ENCODE results near the gene AP4M1.
A peak's percentile ranks its signal among the peaks of the same experiment; 100 is the strongest.

AP4M1 gene

DNA sequence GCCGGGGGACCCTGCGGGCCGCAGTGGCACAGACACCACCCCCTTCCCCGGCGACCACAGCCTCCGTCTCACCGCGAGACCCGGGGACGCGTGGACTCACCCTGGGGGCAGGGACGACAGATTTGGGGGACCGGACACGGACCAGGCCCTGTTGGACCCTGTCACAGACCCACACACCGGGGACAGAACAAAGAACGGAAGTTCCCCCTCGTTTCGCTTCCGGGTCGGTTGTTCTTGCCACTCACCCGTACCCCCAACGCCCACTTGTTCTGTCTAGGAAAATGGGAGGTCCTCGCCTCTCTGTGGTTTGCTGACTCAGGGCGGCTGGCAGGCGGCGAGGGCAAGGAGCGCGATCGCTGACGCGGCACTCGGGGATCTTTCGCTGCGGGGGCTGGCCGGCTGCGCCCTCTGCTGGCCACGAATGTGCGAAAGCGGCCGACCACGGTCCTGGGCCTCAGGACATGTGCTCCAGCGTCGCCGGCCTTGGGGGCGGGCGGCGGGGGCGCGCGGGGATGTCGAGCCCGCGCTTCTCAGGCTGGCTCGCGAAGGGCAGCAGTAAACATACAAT, 19.8 kb upstream of the AP4M1 start, which contains the start of gene ZNF3:
Gene ZNF3 (minus strand): TSS at position 189 of the 568 bp plus-strand sequence. CDS start 4,366 bp downstream, outside the sequence.
- DNase-seq (ENCODE audit: low read depth): peak; percentile 97
- peak within 1 kb of the TSS; percentile 95 for H3K4me3 ChIP-seq (ENCODE audit: low read depth, low read length)

GRCh38 chr7:100082978-100083377, 18.5 kb upstream of the AP4M1 start:
- no peak for DNase-seq (ENCODE audit: low read depth)
- no peak overlapping the region for H3K4me3 ChIP-seq (ENCODE audit: low read depth, low read length)

DNA sequence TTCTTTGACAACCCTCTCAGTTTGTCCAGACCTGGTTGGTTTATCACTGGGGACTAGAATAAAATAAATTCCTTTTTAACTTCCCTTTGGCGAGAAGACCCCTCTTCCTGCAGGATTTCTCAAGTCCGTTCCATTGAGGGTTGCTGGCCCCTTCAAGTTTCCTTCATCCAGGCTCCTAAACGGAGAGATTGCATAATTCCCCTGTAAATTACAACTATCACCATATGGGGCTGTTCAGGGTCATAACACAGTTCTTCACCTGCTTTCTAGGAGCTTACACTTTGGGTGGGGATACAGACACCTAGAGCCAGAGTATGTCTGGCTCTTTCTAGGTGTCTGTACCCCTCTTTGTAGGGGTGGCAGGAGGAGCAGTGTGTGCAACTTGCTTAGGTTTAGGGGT, 15.9 kb upstream of the AP4M1 start:
- DNase-seq (ENCODE audit: low read depth): no peak
- no peak overlapping the region for H3K4me3 ChIP-seq (ENCODE audit: low read depth, low read length)

GRCh38 chr7:100087055-100087750, 14.2 kb upstream of the AP4M1 start:
- DNase-seq (ENCODE audit: low read depth): peak; percentile 84
- H3K4me3 ChIP-seq (ENCODE audit: low read depth, low read length): no peak overlapping the region

GRCh38 chr7:100088095-100088620, 13.3 kb upstream of the AP4M1 start:
- H3K4me3 ChIP-seq (ENCODE audit: low read depth, low read length): peak overlapping the region; percentile 76
- no peak for DNase-seq (ENCODE audit: low read depth)

- DNase-seq (ENCODE audit: low read depth): no peak
- H3K4me3 ChIP-seq (ENCODE audit: low read depth, low read length): peak within 1 kb of the TSS; percentile 76
Observed at GRCh38 chr7:100088621-100089457, 12.6 kb upstream of the AP4M1 start, which contains the start of gene COPS6. Gene COPS6 (plus strand): TSS chr7:100088969. CDS start chr7:100088991, 22 bp downstream.

DNA sequence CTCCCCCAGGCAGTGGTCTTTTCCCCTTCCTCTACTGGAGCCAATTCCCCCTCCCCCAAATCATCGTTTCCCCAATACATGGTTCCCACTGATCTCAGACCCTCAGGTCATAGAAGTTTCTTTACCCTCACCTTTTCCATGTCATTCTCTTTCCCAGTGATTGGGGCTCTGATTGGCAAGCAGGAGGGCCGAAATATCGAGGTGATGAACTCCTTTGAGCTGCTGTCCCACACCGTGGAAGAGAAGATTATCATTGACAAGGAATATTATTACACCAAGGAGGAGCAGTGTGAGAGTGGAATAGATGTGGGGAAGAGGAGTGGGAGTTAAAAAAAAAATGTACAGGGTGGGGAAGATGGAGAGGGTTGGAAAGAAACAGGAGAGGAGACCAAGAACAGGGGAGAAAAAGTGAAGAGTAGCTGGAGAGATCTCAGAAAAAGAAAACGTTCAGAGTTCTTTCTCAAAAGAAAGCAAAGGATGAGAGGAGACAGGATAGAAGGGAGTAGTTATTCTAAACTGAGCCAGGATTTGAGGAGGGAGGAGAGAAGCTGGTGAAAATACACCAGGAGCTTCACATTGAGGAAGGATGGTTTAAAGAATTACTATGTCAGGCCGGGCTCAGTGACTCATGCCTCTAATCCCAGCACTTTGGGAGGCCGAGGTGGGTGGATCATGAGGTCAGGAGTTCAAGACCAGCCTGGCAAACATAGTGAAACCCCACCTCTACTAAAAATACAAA, 11.8 kb upstream of the AP4M1 start:
- DNase-seq (ENCODE audit: low read depth): no peak
- H3K4me3 ChIP-seq (ENCODE audit: low read depth, low read length): peak overlapping the region; percentile 76

GRCh38 chr7:100090527-100091410, 10.7 kb upstream of the AP4M1 start:
- H3K4me3 ChIP-seq (ENCODE audit: low read depth, low read length): no peak overlapping the region
- DNase-seq (ENCODE audit: low read depth): no peak

DNA sequence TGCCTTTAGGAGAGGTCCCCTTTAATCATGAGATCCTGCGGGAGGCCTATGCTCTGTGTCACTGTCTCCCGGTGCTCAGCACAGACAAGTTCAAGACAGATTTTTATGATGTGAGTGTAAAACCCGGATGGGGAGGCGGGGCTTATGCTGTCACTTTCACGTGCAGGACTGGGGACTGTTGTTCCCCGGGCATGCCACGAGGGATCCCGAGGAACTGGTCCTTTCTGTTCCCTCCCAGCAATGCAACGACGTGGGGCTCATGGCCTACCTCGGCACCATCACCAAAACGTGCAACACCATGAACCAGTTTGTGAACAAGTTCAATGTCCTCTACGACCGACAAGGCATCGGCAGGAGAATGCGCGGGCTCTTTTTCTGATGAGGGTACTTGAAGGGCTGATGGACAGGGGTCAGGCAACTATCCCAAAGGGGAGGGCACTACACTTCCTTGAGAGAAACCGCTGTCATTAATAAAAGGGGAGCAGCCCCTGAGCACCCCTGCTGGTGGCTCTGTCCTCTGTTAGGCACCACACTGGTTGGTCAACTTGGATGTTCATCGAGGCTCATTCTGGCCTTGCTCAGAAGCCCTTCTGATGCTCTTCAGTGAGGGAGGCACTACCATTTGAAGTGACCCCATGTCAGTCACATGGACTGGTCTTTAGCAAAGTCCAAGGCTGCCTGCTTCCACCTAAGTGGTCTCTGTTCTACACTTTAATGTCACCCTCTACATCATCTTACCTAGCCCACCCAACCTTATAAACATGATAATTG, 9.8 kb upstream of the AP4M1 start:
- no peak overlapping the region for H3K4me3 ChIP-seq (ENCODE audit: low read depth, low read length)
- DNase-seq (ENCODE audit: low read depth): no peak

DNA sequence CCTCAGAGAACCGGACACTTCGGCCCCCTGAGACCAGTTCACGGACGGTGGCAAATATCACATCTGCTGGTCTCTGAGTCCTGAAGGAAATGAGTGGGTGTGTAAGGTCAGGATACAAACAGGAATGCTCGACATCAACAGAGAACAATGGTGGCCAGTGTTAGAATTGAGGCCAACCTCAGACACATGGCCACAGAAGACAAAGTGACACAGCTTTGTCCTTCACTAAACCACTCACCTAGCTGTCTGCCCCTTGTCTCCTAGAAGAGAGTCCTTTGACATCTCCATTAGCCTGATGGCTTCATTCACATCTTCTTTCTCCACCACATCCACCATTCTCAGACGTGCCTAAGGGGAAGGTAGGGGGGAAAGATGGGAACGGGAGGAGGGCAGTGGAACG, 8.4 kb upstream of the AP4M1 start:
- no peak for DNase-seq (ENCODE audit: low read depth)
- H3K4me3 ChIP-seq (ENCODE audit: low read depth, low read length): no peak overlapping the region

GRCh38 chr7:100093498-100093897, 7.9 kb upstream of the AP4M1 start:
- DNase-seq (ENCODE audit: low read depth): no peak
- no peak overlapping the region for H3K4me3 ChIP-seq (ENCODE audit: low read depth, low read length)

GRCh38 chr7:100093925-100094486, 7.4 kb upstream of the AP4M1 start:
- DNase-seq (ENCODE audit: low read depth): no peak
- no peak overlapping the region for H3K4me3 ChIP-seq (ENCODE audit: low read depth, low read length)

DNA sequence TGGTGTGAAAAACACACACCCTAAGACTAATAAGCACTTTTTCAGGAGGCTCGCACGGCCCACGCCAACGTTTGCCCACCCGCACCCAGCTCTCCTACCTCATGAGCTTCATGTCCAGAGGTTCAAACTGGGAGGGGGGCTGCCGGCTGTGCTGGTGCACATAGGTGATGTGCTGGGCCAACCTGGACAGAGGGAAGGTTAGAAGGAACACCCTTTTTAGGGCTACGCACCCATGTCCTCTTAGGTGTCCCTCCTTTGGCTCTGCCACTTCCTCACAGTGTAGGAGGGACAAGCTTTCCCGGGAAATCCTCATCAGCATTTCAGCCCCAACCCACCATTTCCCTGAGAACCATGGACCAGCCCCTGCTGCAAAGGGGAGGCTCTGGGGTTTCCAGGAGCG, 6.2 kb upstream of the AP4M1 start:
- H3K4me3 ChIP-seq (ENCODE audit: low read depth, low read length): no peak overlapping the region
- no peak for DNase-seq (ENCODE audit: low read depth)

GRCh38 chr7:100095704-100096103, 5.7 kb upstream of the AP4M1 start:
- no peak for DNase-seq (ENCODE audit: low read depth)
- no peak overlapping the region for H3K4me3 ChIP-seq (ENCODE audit: low read depth, low read length)

DNA sequence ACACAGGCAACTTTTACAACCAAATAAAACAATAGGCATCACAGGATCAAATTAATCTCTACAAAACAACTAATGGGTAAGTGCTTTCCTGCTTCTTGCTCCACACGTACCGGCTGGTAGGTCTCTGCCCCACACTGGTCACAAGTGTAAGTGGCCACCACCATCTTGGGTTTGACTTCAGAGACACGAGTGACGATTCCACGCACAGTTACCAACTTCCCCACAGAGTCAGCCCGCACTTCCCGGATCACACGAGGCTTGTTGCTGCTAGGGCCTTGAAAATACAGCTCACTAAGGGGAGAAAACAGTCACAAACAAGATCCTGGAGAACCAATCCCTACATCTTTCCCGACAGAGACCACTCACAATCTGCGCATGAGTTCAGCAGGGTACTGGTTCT, 2.5 kb upstream of the AP4M1 start:
- no peak overlapping the region for H3K4me3 ChIP-seq (ENCODE audit: low read depth, low read length)
- DNase-seq (ENCODE audit: low read depth): no peak

DNA sequence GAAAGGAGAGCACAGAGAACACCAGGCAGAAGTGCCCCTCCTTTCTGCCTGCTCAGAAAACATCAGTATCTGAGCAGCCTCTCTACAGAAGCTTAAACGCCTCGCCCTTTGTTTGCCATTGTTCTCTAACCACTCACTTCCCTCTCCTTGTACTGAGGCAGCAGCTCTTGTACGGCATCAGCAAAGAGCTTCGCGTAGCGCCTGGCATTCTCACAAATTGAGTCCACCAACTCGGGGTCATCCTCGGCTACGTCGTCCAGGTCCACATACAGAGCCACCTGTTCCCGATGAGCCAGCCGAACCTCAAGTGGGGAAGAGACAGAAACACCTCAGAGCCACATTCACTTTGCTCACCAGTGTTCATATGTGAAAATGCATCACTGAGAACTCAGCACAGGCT, 2.0 kb upstream of the AP4M1 start:
- DNase-seq (ENCODE audit: low read depth): no peak
- peak overlapping the region; percentile 86 for H3K4me3 ChIP-seq (ENCODE audit: low read depth, low read length)

DNA sequence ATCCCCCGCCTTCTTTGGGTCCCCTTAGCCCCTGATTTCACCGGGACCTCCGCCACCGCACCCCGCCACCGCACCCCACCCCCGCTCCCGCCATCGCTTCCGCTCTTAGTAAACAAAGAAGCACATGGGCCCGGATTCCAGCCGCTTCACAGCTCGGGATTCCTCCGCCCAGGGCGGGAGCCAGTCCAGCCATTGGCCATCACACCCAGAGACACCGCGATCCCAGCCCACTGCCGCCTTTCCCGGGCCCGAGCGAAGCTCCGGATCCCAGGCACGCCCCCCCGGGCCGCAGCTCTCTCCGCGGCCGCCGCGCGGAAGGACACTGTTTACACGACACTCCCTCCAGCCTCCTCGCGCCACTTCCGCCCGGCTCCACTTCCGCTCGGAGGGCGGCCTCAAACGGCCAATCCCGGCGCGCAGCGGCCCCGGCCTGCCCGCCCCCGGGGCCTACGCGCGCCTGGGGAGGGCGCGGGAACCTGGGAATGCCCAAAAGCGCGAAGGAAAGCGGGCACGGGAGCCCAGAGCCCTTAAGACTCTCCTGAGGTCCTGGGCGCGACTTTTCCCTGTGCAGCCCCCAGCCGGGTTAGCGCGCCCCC, 925 bp upstream of the AP4M1 start:
- H3K4me3 ChIP-seq (ENCODE audit: low read depth, low read length): peak overlapping the region; percentile 86
- DNase-seq (ENCODE audit: low read depth): peak; percentile 98

Data from skeletal muscle cell (primary cell).